OCI-LY7 (cell line): ENCODE measurements around the gene BLACAT1. TPM values are rescaled to one million over a fixed set of nuclear protein-coding genes. Genes with fewer than 3 reads are reported as not detected.

Experiments used
- BruUV-seq: library from RNA; stranded (reverse); fragments of 400-500 nt; replicated peaks from 2 replicates; lab custom pipeline; 2021; lab: Mats Ljungman, UMichigan
- CTCF ChIA-PET: fragments of 300-600 bp; sonication (Branson Sonifier 250); formaldehyde crosslinking; loops from one replicate; lab custom pipeline; 2022; ENCODE audit warnings: antibody characterized with exemption; ENCODE audit not compliant: unreplicated experiment; lab: Charles Lee
- POLR2A ChIA-PET: fragments of 300-600 bp; sonication (Branson Sonifier 250); formaldehyde crosslinking; loops from one replicate; lab custom pipeline; 2022; ENCODE audit warnings: antibody characterized with exemption; lab: Charles Lee
- DNase-seq: peaks from one replicate; pipeline ENCODE4 v3.0.0-alpha.2; 2015; ENCODE audit warnings: low spot score
- H2AFZ ChIP-seq: fragments of 200-600 bp; sonication (generic), shearing (Covaris generic); 2 replicates; pipeline ENCODE4 v1.6.1; 2014; ENCODE audit warnings: mild to moderate bottlenecking, antibody characterized with exemption, low read length, moderate library complexity
- H3K27ac ChIP-seq: fragments of 200-600 bp; sonication (generic); 2 replicates; pipeline ENCODE4 v1.5.1; 2014; ENCODE audit warnings: mixed run types, low read depth, mild to moderate bottlenecking, moderate library complexity, low read length, inconsistent platforms; ENCODE audit not compliant: poor library complexity, severe bottlenecking
- H3K36me3 ChIP-seq: fragments of 200-600 bp; sonication (generic); 2 replicates; pipeline ENCODE4 v1.6.1; 2014; ENCODE audit warnings: mild to moderate bottlenecking, antibody characterized with exemption, low read length, moderate library complexity, mixed read lengths; ENCODE audit not compliant: insufficient read depth
- H3K4me1 ChIP-seq: fragments of 200-600 bp; sonication (generic); 2 replicates; pipeline ENCODE4 v1.5.1; 2014; ENCODE audit warnings: mild to moderate bottlenecking, low read length; ENCODE audit not compliant: insufficient read depth, poor library complexity, severe bottlenecking
- H3K4me2 ChIP-seq: fragments of 200-600 bp; sonication (generic); 2 replicates; pipeline ENCODE4 v1.6.1; 2014; ENCODE audit warnings: mild to moderate bottlenecking, low read length
- H3K4me3 ChIP-seq: fragments of 200-600 bp; sonication (generic); 2 replicates; pipeline ENCODE4 v1.5.1; 2014; ENCODE audit warnings: mild to moderate bottlenecking, low read depth, low read length; ENCODE audit not compliant: poor library complexity, severe bottlenecking
- H3K79me2 ChIP-seq: fragments of 200-600 bp; sonication (generic); 2 replicates; pipeline ENCODE4 v1.6.1; 2016; ENCODE audit warnings: low read depth, mild to moderate bottlenecking, low read length, moderate library complexity, mixed read lengths; ENCODE audit not compliant: insufficient read depth
- H3K9me2 ChIP-seq: fragments of 200-600 bp; sonication (generic); 2 replicates; pipeline ENCODE4 v1.6.1; 2016; ENCODE audit warnings: mild to moderate bottlenecking, low read length, mixed read lengths; ENCODE audit not compliant: insufficient read depth
- H3K9me3 ChIP-seq: fragments of 200-600 bp; sonication (generic); 2 replicates; pipeline ENCODE4 v1.6.1; 2014; ENCODE audit warnings: mild to moderate bottlenecking, mixed run types, low read length, mixed read lengths
- H4K20me1 ChIP-seq: fragments of 200-600 bp; sonication (generic); 2 replicates; pipeline ENCODE4 v1.6.1; 2014; ENCODE audit warnings: mild to moderate bottlenecking, antibody characterized with exemption, low read length, moderate library complexity, mixed read lengths; ENCODE audit not compliant: insufficient read depth
- EZH2phosphoT487 ChIP-seq: fragments of 200-600 bp; sonication (generic); IDR thresholded peaks from 2 replicates; pipeline ENCODE4 v1.6.1; 2018; ENCODE audit warnings: low read depth, borderline replicate concordance, mild to moderate bottlenecking, mixed run types, antibody characterized with exemption, low read length, moderate library complexity, mixed read lengths
- intact Hi-C: fragments of 100-400 bp; cut with micrococcal nuclease; formaldehyde crosslinking; loops from one replicate; pipeline ENCODE4 v1.10.0; 2022; ENCODE audit not compliant: unreplicated experiment
- total RNA-seq, 2 experiments: library from RNA; depleted of rRNA in 1 of 2; stranded (reverse); fragments of >200 nt in 1 of 2; shearing (Covaris generic) in 1 of 2; gene quantifications; 2 replicates each; pipeline ENCODE4 v1.2.3, GENCODE V29; 2014 to 2022
- TF ChIP-seq, protein P1 (sequence below): fragments of 200-600 bp; sonication (generic); conservative IDR thresholded peaks from 2 replicates; pipeline ENCODE4 v1.5.1; 2014; ENCODE audit warnings: mild to moderate bottlenecking, antibody characterized with exemption, low read length, moderate library complexity, mixed read lengths

Gene BLACAT1
- total RNA-seq, 2 experiments from 2014 or later = 0.19 to 0.29 TPM

GRCh38 chr1:205440476-205441317, 15.1 kb downstream of the BLACAT1 start:
- intact Hi-C loops = no loop called here
- CTCF ChIA-PET = interaction anchor here (0.6 to 1.3 kb wide), 5 partner anchors 10 to 155 kb away, joined by 3 to 12 read pairs (median 4); no protein-coding TSS in a partner anchor
- no peaks in the 10 kb centered on the region for H3K79me2 ChIP-seq
- H4K20me1 ChIP-seq = no peaks in the 10 kb centered on the region
- BruUV-seq = no TSS peak
- H3K4me3 ChIP-seq = peak overlapping the region; percentile 47
- TF ChIP-seq, protein P1, sequence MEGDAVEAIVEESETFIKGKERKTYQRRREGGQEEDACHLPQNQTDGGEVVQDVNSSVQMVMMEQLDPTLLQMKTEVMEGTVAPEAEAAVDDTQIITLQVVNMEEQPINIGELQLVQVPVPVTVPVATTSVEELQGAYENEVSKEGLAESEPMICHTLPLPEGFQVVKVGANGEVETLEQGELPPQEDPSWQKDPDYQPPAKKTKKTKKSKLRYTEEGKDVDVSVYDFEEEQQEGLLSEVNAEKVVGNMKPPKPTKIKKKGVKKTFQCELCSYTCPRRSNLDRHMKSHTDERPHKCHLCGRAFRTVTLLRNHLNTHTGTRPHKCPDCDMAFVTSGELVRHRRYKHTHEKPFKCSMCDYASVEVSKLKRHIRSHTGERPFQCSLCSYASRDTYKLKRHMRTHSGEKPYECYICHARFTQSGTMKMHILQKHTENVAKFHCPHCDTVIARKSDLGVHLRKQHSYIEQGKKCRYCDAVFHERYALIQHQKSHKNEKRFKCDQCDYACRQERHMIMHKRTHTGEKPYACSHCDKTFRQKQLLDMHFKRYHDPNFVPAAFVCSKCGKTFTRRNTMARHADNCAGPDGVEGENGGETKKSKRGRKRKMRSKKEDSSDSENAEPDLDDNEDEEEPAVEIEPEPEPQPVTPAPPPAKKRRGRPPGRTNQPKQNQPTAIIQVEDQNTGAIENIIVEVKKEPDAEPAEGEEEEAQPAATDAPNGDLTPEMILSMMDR = no peak
- TF ChIP-seq EZH2phosphoT487 = no peak
- peak overlapping the region; percentile 84; the same call in 1 of the 2 replicates for H2AFZ ChIP-seq
- peak; percentile 68 for DNase-seq
- H3K9me2 ChIP-seq = no peaks in the 10 kb centered on the region
- H3K9me3 ChIP-seq = no peaks in the 10 kb centered on the region
- POLR2A ChIA-PET = interaction anchor here (0.8 to 1.9 kb wide), 5 partner anchors 10 to 155 kb away, joined by 3 to 5 read pairs (median 3); no protein-coding TSS in a partner anchor
- H3K36me3 ChIP-seq = no peaks in the 10 kb centered on the region
- peaks cover 91% of the 10 kb centered on the region for H3K4me1 ChIP-seq
- H3K27ac ChIP-seq = peak overlapping the region; percentile 59
- H3K4me2 ChIP-seq = peak overlapping the region; percentile 78

GRCh38 chr1:205440121-205440475, 15.7 kb downstream of the BLACAT1 start:
- ChIA-PET CTCF (no interaction called here), POLR2A (interaction anchor here (1.0 kb wide), 1 partner anchor 15 kb away, joined by 3 read pairs; no protein-coding TSS in a partner anchor)
- Histone ChIP-seq H3K9me3 (no peaks in the 10 kb centered on the region), H3K4me3 (peak overlapping the region; percentile 47), H3K4me2 (peak overlapping the region; percentile 78), H3K27ac (peak overlapping the region; percentile 59), H3K36me3 (no peaks in the 10 kb centered on the region), H3K9me2 (no peaks in the 10 kb centered on the region), H3K79me2 (no peaks in the 10 kb centered on the region), H2AFZ (peak overlapping the region; percentile 84; the same call in 1 of the 2 replicates), H4K20me1 (no peaks in the 10 kb centered on the region), H3K4me1 (peaks cover 91% of the 10 kb centered on the region)
- no peak for TF ChIP-seq EZH2phosphoT487
- TF ChIP-seq, protein P1 = no peak
- intact Hi-C loops = no loop called here
- DNase-seq = no peak
- BruUV-seq = no TSS peak
